Pancreas (tissue), 10 donors: ENCODE measurements around the gene TMPRSS6. TPM values are rescaled to one million over a fixed set of nuclear protein-coding genes. Genes with fewer than 3 reads are reported as not detected.

Experiments used
- ATAC-seq, 4 donors: fragments of 200-7000 bp; cut with Tn5 transposase; one replicate each; pipeline versions ENCODE4 v1.8.0 to v1.9.1; 2020; ENCODE audit warnings: mild to moderate bottlenecking in 4 of 4, moderate library complexity in 4 of 4
- DNase-seq, 6 donors: peaks; one replicate each; pipeline ENCODE4 v3.0.0-alpha.2; 2020
- FAIRE-seq: peaks from 2 replicates; lab custom pipeline; 2012; peaks lifted over from hg19 to GRCh38; lab: Jason Lieb, UNC
- H3K27ac ChIP-seq, 4 donors: fragments of 200-600 bp; sonication (generic); 1 replicate in 3 of 4; 2 replicates in 1 of 4; pipeline versions ENCODE4 v1.5.0 to v1.8.0; 2020
- H3K27me3 ChIP-seq, 4 donors: fragments of 200-600 bp; one replicate each; pipeline ENCODE4 v1.8.0; 2021
- H3K36me3 ChIP-seq, 3 donors: fragments of 200-600 bp; sonication (generic) in 1 of 3; one replicate each; pipeline versions ENCODE4 v1.5.0 to v1.8.0; 2020 to 2021
- H3K4me1 ChIP-seq, 3 donors: fragments of 200-600 bp; one replicate each; pipeline ENCODE4 v1.8.0; 2021
- H3K4me3 ChIP-seq, 4 donors: fragments of 200-600 bp; sonication (generic) in 2 of 4; one replicate each; pipeline versions ENCODE4 v1.5.0 to v1.8.0; 2020 to 2021
- H3K9me3 ChIP-seq, 4 donors: fragments of 200-600 bp; one replicate each; pipeline ENCODE4 v1.8.0; 2021
- CTCF ChIP-seq, 4 donors: fragments of 200-600 bp; sonication (generic) in 3 of 4; IDR thresholded peaks; one replicate each; pipeline versions ENCODE4 v1.5.0 to v1.8.0; 2021; ENCODE audit warnings: antibody characterized with exemption in 4 of 4
- WGBS, 2 donors: extraction: QIAGEN DNeasy Blood & Tissue Kit; methylation state at CpG; one replicate each; pipeline ENCODE4 v1.1.7; 2013; 5-methylcytosine and 5-hydroxymethylcytosine counted together
- intact Hi-C, 3 donors: fragments of 100-400 bp; cut with DNase I; formaldehyde crosslinking; loops; one replicate each; pipeline versions ENCODE4 v1.11.1 to v1.14.2; 2022
- polyA plus RNA-seq, 2 donors: library from polyadenylated mRNA; stranded (reverse); fragments of 200-250 nt; gene quantifications; one replicate each; pipeline ENCODE4 v1.2.3, GENCODE V29; 2013
- total RNA-seq, 6 donors: library from RNA; stranded (reverse); fragmentation: NEBNext Ultra II Directional in 4 of 6; extraction: Animal tissue kit (Norgen Biotek cat#: 25700) in 4 of 6; gene quantifications; one replicate each; pipeline versions ENCODE4 v1.2.1 to v1.2.4, GENCODE V29; 2021 to 2023
- donor health status: healthy with polysubstance abuse.
- donor health status: DM: no; HTN: no; CAD: no; lungs with moderate emphysema.
- donor health status: DM: no; HTN: no; CAD: no.
- donor health status: control.
- donor health status: control.
- donor health status: Bipolar disorder and iron deficiency.
- donor health status: DM: yes; HTN: yes; CAD: no.
- donor health status: DM: no; HTN: no; CAD: no.
- donor health status: DM: no; HTN: no; CAD: no.
- donor health status: DM: yes; HTN: yes; CAD: no.

The TMPRSS6 gene
- total and polyA plus RNA-seq, 8 donors, result 0.13 to 3.1 (median 0.33) TPM

GRCh38 chr22:37049224-37049623 lies 60.3 kb downstream of the TMPRSS6 start:
- Histone ChIP-seq H3K27me3 (no peaks in the 10 kb centered on the region), H3K36me3 (no peaks in the 10 kb centered on the region), H3K4me1 (no peaks in the 10 kb centered on the region), H3K27ac (no peak overlapping the region), H3K4me3 (no peak overlapping the region), H3K9me3 (no peaks in the 10 kb centered on the region)
- ATAC-seq (no peak), FAIRE-seq (no peak), DNase-seq (no peak)
- no peak for TF ChIP-seq CTCF (IDR thresholded peaks at IDR 0.05)
- WGBS, 2 donors, result 54 to 63% methylated on average over 2 of the region's 2 CpGs
- intact Hi-C loops, result loop anchor here in 1 of 3 donors (10.0 kb wide), 1 partner anchor 174 kb away; no protein-coding TSS in a partner anchor

- FAIRE-seq, result no peak
- H3K9me3 ChIP-seq, result no peaks in the 10 kb centered on the region
- WGBS, 2 donors, result 75 to 86% methylated on average over 6 of the region's 6 CpGs
- H3K27ac ChIP-seq, result no peak overlapping the region
- no peak overlapping the region for H3K4me3 ChIP-seq
- H3K36me3 ChIP-seq, result no peaks in the 10 kb centered on the region
- no peak for DNase-seq
- TF ChIP-seq CTCF (IDR thresholded peaks at IDR 0.05), result no peak
- intact Hi-C loops, result loop anchor here in 1 of 3 donors (10.0 kb wide), 1 partner anchor 173 kb away; no protein-coding TSS in a partner anchor
- peaks cover 0 to 7% (median 6%) of the 10 kb centered on the region in 3 donors for H3K4me1 ChIP-seq
- H3K27me3 ChIP-seq, result no peaks in the 10 kb centered on the region
- no peak for ATAC-seq
Observed at GRCh38 chr22:37048133-37048532, 61.4 kb downstream of the TMPRSS6 start.

GRCh38 chr22:37047006-37047405 lies 62.5 kb downstream of the TMPRSS6 start:
- ATAC-seq (no peak), DNase-seq (no peak), FAIRE-seq (no peak)
- H3K4me1 ChIP-seq, result peaks cover 0 to 7% (median 6%) of the 10 kb centered on the region in 3 donors
- H3K27ac ChIP-seq, result no peak overlapping the region
- no peaks in the 10 kb centered on the region for H3K36me3 ChIP-seq
- no peaks in the 10 kb centered on the region for H3K27me3 ChIP-seq
- no peaks in the 10 kb centered on the region for H3K9me3 ChIP-seq
- intact Hi-C loops, result loop anchor here in 1 of 3 donors (10.0 kb wide), 1 partner anchor 172 kb away; no protein-coding TSS in a partner anchor
- no peak for TF ChIP-seq CTCF (IDR thresholded peaks at IDR 0.05)
- H3K4me3 ChIP-seq, result no peak overlapping the region
- WGBS, 2 donors, result 83 to 92% methylated on average over 7 of the region's 7 CpGs

DNA sequence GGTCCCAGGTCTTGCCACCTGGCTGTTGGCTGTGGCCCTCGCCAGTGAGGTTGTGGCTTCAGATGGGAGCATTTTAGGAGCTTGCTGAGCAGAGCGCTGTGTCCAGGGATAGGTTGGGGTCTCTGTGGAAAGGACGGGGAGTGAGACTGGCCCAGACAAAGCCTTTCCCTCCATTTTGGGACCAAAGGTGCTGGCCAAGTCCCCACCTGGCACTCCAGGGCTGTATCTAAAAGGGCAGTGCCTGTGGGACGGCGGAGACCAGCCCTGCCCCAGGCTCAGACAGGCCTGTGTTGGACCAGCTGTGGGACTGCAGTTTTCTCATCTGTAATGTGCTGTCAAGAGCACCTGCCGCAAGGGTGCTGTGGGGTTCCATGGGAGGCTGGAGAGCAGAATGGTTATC lies 62.9 kb downstream of the TMPRSS6 start:
- TF ChIP-seq CTCF (IDR thresholded peaks at IDR 0.05), result no peak
- intact Hi-C loops, result loop anchor here in 1 of 3 donors (10.0 kb wide), 1 partner anchor 172 kb away; no protein-coding TSS in a partner anchor
- Histone ChIP-seq H3K27ac (no peak overlapping the region), H3K9me3 (no peaks in the 10 kb centered on the region), H3K27me3 (no peaks in the 10 kb centered on the region), H3K4me1 (peaks cover 0 to 7% (median 6%) of the 10 kb centered on the region in 3 donors), H3K4me3 (no peak overlapping the region), H3K36me3 (no peaks in the 10 kb centered on the region)
- FAIRE-seq, result no peak
- WGBS, 2 donors, result 72 to 74% methylated on average over 6 of the region's 6 CpGs
- no peak for DNase-seq
- no peak for ATAC-seq

GRCh38 chr22:37045958-37046357 lies 63.6 kb downstream of the TMPRSS6 start:
- peak in 1 of 4 donors; percentile 16 for TF ChIP-seq CTCF (IDR thresholded peaks at IDR 0.05)
- FAIRE-seq (no peak), DNase-seq (no peak), ATAC-seq (no peak)
- Histone ChIP-seq H3K27me3 (no peaks in the 10 kb centered on the region), H3K4me1 (peaks cover 0 to 7% (median 6%) of the 10 kb centered on the region in 3 donors), H3K27ac (no peak overlapping the region), H3K4me3 (no peak overlapping the region), H3K36me3 (no peaks in the 10 kb centered on the region), H3K9me3 (no peaks in the 10 kb centered on the region)
- intact Hi-C loops, result loop anchor here in 1 of 3 donors (10.0 kb wide), 1 partner anchor 171 kb away; no protein-coding TSS in a partner anchor
- WGBS, 2 donors, result 44 to 54% methylated on average over 4 of the region's 4 CpGs
